MCF 10A (cell line): ENCODE measurements around the gene CHCHD3. TPM values are rescaled to one million over a fixed set of nuclear protein-coding genes. Genes with fewer than 3 reads are reported as not detected.

Source experiments
- BruUV-seq: library from RNA; stranded (reverse); fragments of 400-500 nt; replicated peaks from 2 replicates; lab custom pipeline; 2021; lab: Mats Ljungman, UMichigan
- CTCF ChIA-PET: fragments of 300-600 bp; sonication (Branson Sonifier 250); formaldehyde crosslinking; extraction: SDS; loops from one replicate; lab custom pipeline; 2021; ENCODE audit warnings: antibody characterized with exemption, inconsistent platforms; lab: Yijun Ruan, JAX
- POLR2A ChIA-PET: fragments of 300-600, 350-650 bp; sonication (Branson Sonifier 250); formaldehyde crosslinking; extraction: SDS; loops from one replicate; lab custom pipeline; 2020; ENCODE audit warnings: antibody characterized with exemption, inconsistent platforms; lab: Yijun Ruan, JAX
- DNase-seq: peaks from one replicate; pipeline ENCODE4 v3.0.0-alpha.2; 2018; ENCODE audit not compliant: unreplicated experiment
- H3K27ac Mint-ChIP-seq: one replicate; pipeline ENCODE4 v1.8.0; 2022; ENCODE audit warnings: mild to moderate bottlenecking, low read depth, mixed read lengths; ENCODE audit not compliant: unreplicated experiment
- H3K27me3 Mint-ChIP-seq: one replicate; pipeline ENCODE4 v1.8.0; 2022; ENCODE audit warnings: mixed read lengths; ENCODE audit not compliant: insufficient read depth, unreplicated experiment
- H3K36me3 Mint-ChIP-seq: one replicate; pipeline ENCODE4 v1.8.0; 2022; ENCODE audit warnings: mild to moderate bottlenecking, moderate library complexity, mixed read lengths; ENCODE audit not compliant: insufficient read depth, unreplicated experiment
- H3K4me1 Mint-ChIP-seq: one replicate; pipeline ENCODE4 v1.8.0; 2022; ENCODE audit warnings: mixed read lengths; ENCODE audit not compliant: insufficient read depth, unreplicated experiment
- H3K4me3 Mint-ChIP-seq: one replicate; pipeline ENCODE4 v1.8.0; 2022; ENCODE audit warnings: mild to moderate bottlenecking, moderate library complexity, mixed read lengths; ENCODE audit not compliant: unreplicated experiment
- H3K9me3 Mint-ChIP-seq: one replicate; pipeline ENCODE4 v1.8.0; 2022; ENCODE audit warnings: mixed read lengths; ENCODE audit not compliant: unreplicated experiment
- CTCF ChIP-seq: fragments of 200-600 bp; IDR thresholded peaks from one replicate; pipeline ENCODE4 v1.8.0; 2022; ENCODE audit warnings: antibody characterized with exemption, mild to moderate bottlenecking; ENCODE audit not compliant: unreplicated experiment
- intact Hi-C: fragments of 100-400 bp; cut with micrococcal nuclease; formaldehyde crosslinking; loops from 2 replicates; pipeline ENCODE4 v1.14.1; 2022
- total RNA-seq: library from RNA; stranded (reverse); gene quantifications from 2 replicates; pipeline ENCODE4 v1.2.3, GENCODE V29; 2022

CHCHD3 gene
- total RNA-seq, 1 experiment from 2014 or later, result 102 TPM

GRCh38 chr7:132777956-132778355, 303.9 kb downstream of the CHCHD3 start:
- CTCF ChIA-PET, result no interaction called here
- Mint-ChIP-seq H3K9me3 (no peaks in the 10 kb centered on the region), H3K4me3 (no peak overlapping the region), H3K27ac (no peak overlapping the region), H3K36me3 (peaks cover 20% of the 10 kb centered on the region), H3K4me1 (peaks cover 13% of the 10 kb centered on the region), H3K27me3 (no peaks in the 10 kb centered on the region)
- no peak for DNase-seq
- POLR2A ChIA-PET, result no interaction called here
- TF ChIP-seq CTCF, result no peak
- BruUV-seq, result no TSS peak
- intact Hi-C loops, result no loop called here

GRCh38 chr7:132777414-132777813, 304.5 kb downstream of the CHCHD3 start:
- no peak for DNase-seq
- Mint-ChIP-seq H3K9me3 (no peaks in the 10 kb centered on the region), H3K27me3 (no peaks in the 10 kb centered on the region), H3K4me3 (no peak overlapping the region), H3K36me3 (peaks cover 20% of the 10 kb centered on the region), H3K27ac (no peak overlapping the region), H3K4me1 (peaks cover 13% of the 10 kb centered on the region)
- CTCF ChIA-PET, result no interaction called here
- BruUV-seq, result no TSS peak
- intact Hi-C loops, result no loop called here
- POLR2A ChIA-PET, result no interaction called here
- TF ChIP-seq CTCF, result no peak

- Mint-ChIP-seq H3K9me3 (no peaks in the 10 kb centered on the region), H3K27ac (no peak overlapping the region), H3K4me3 (no peak overlapping the region), H3K4me1 (peaks cover 13% of the 10 kb centered on the region), H3K36me3 (peaks cover 12% of the 10 kb centered on the region), H3K27me3 (no peaks in the 10 kb centered on the region)
- intact Hi-C loops, result no loop called here
- ChIA-PET CTCF (interaction anchor here (0.6 to 0.7 kb wide), 2 partner anchors 659 to 1195 kb away, joined by 3 to 5 read pairs; no protein-coding TSS in a partner anchor), POLR2A (interaction anchor here (0.7 kb wide), 1 partner anchor 102 kb away, joined by 3 read pairs; no protein-coding TSS in a partner anchor)
- BruUV-seq, result no TSS peak
- no peak for DNase-seq
- TF ChIP-seq CTCF, result no peak
Observed at GRCh38 chr7:132776048-132776620, 305.8 kb downstream of the CHCHD3 start.

GRCh38 chr7:132773527-132773956, 308.3 kb downstream of the CHCHD3 start:
- no peak for TF ChIP-seq CTCF
- peaks cover 7% of the 10 kb centered on the region for H3K36me3 Mint-ChIP-seq
- peak overlapping the region; percentile 76 for H3K27ac Mint-ChIP-seq
- peak; percentile 66 for DNase-seq
- BruUV-seq, result no TSS peak
- ChIA-PET POLR2A (interaction anchor here (0.5 to 1.9 kb wide), 4 partner anchors 10 to 308 kb away, joined by 3 to 10 read pairs (median 4); partner anchors contain the start of gene CHCHD3), CTCF (interaction anchor here (0.6 to 0.8 kb wide), 3 partner anchors 10 to 1834 kb away, joined by 3 to 4 read pairs (median 3); no protein-coding TSS in a partner anchor)
- H3K9me3 Mint-ChIP-seq, result peaks cover 16% of the 10 kb centered on the region
- no peaks in the 10 kb centered on the region for H3K27me3 Mint-ChIP-seq
- peaks cover 13% of the 10 kb centered on the region for H3K4me1 Mint-ChIP-seq
- intact Hi-C loops, result no loop called here
- no peak overlapping the region for H3K4me3 Mint-ChIP-seq
